Stimulated activated CD8-positive, alpha-beta memory T cell treated with anti-CD3 and anti-CD28 coated beads, Interleukin-15, amount 100 ng/mL, for 4 hours (primary cell): ENCODE results near the gene MCCC1.
"Not testable (repeated sequence)": the region's sequence is repeated elsewhere in the genome, so short reads cannot be mapped to it uniquely, and the experiment has no call there.

Experiments used
- DNase-seq, 2 donors: peaks; one replicate each; pipeline ENCODE4 v3.0.0-alpha.2; 2020; ENCODE audit warnings: low read depth in 2 of 2

MCCC1 gene

GRCh38 chr3:183103950-183104349, 4.7 kb upstream of the MCCC1 start:
- not testable (repeated sequence) for DNase-seq

- DNase-seq: not testable (repeated sequence)
These were observed 1.7 kb upstream of the MCCC1 start for GRCh38 chr3:183101040-183101439.

GRCh38 chr3:183100376-183100775, 1.1 kb upstream of the MCCC1 start:
- DNase-seq: no peak

- no peak for DNase-seq
These were observed 525 bp upstream of the MCCC1 start for GRCh38 chr3:183099838-183100204.

- no peak for DNase-seq
These were observed 715 bp downstream of the MCCC1 start for GRCh38 chr3:183098536-183099025.

GRCh38 chr3:183094711-183095110, 4.6 kb downstream of the MCCC1 start:
- DNase-seq: no peak

- DNase-seq: no peak
These were observed 7.0 kb downstream of the MCCC1 start for GRCh38 chr3:183092256-183092655.

GRCh38 chr3:183087184-183087583, 12.1 kb downstream of the MCCC1 start:
- DNase-seq: no peak

- DNase-seq: no peak
These were observed 13.5 kb downstream of the MCCC1 start for GRCh38 chr3:183085634-183086390.

GRCh38 chr3:183082355-183082915, 16.9 kb downstream of the MCCC1 start:
- no peak for DNase-seq

GRCh38 chr3:183081459-183082183, 17.7 kb downstream of the MCCC1 start:
- no peak for DNase-seq

GRCh38 chr3:183080628-183081027, 18.7 kb downstream of the MCCC1 start:
- DNase-seq: no peak

- no peak for DNase-seq
These were observed 24.4 kb downstream of the MCCC1 start for GRCh38 chr3:183074881-183075280.

- no peak for DNase-seq
These were observed 25.0 kb downstream of the MCCC1 start for GRCh38 chr3:183074261-183074660.

GRCh38 chr3:183073839-183074238, 25.5 kb downstream of the MCCC1 start:
- no peak for DNase-seq

- DNase-seq: no peak
These were observed 28.4 kb downstream of the MCCC1 start for GRCh38 chr3:183070892-183071291.

GRCh38 chr3:183069086-183069485, 30.2 kb downstream of the MCCC1 start:
- no peak for DNase-seq

- not testable (repeated sequence) for DNase-seq
These were observed 32.4 kb downstream of the MCCC1 start for GRCh38 chr3:183066891-183067290.

GRCh38 chr3:183064475-183064874, 34.8 kb downstream of the MCCC1 start:
- no peak for DNase-seq

GRCh38 chr3:183061391-183062172, 37.7 kb downstream of the MCCC1 start:
- DNase-seq: no peak

- no peak for DNase-seq
These were observed 40.9 kb downstream of the MCCC1 start for GRCh38 chr3:183058351-183058750.

GRCh38 chr3:183050706-183051105, 48.6 kb downstream of the MCCC1 start:
- DNase-seq: no peak
